NCI-H187 (cell line): ENCODE measurements around the gene CHURC1.

Source experiments
- DNase-seq, 2 experiments: peaks; one replicate each; lab custom pipeline; 2025; lab: John Stamatoyannopoulos, UW

The CHURC1 gene

GRCh38 chr14:64956697-64957406 is 42.6 kb downstream of the CHURC1 start:
- DNase-seq, result no peak

- no peak for DNase-seq
Measured at GRCh38 chr14:64958201-64958600, 43.9 kb downstream of the CHURC1 start.

- DNase-seq, result no peak
Measured at GRCh38 chr14:64958743-64959142, 44.5 kb downstream of the CHURC1 start.

GRCh38 chr14:64960762-64961276 is 46.6 kb downstream of the CHURC1 start:
- DNase-seq, result no peak

- DNase-seq, result no peak
Measured at GRCh38 chr14:64963611-64964010, 49.4 kb downstream of the CHURC1 start.

GRCh38 chr14:64965356-64966000 is 51.2 kb downstream of the CHURC1 start:
- DNase-seq, result no peak

- DNase-seq, result no peak
Measured at GRCh38 chr14:64966976-64967375, 52.7 kb downstream of the CHURC1 start.

- DNase-seq, result no peak
Measured at GRCh38 chr14:64968167-64968566, 53.9 kb downstream of the CHURC1 start.

GRCh38 chr14:64968651-64969050 is 54.4 kb downstream of the CHURC1 start:
- no peak for DNase-seq

- DNase-seq, result no peak
Measured at GRCh38 chr14:64970041-64970440, 55.8 kb downstream of the CHURC1 start.

- no peak for DNase-seq
Measured at GRCh38 chr14:64970776-64971477, 56.7 kb downstream of the CHURC1 start.

- DNase-seq, result no peak
Measured at GRCh38 chr14:64971491-64971942, 57.3 kb downstream of the CHURC1 start.

GRCh38 chr14:64971943-64972791 is 57.9 kb downstream of the CHURC1 start, which contains the start of gene RAB15:
RAB15 (minus strand) TSS chr14:64972336; CDS start chr14:64972076, 260 bp downstream.
- DNase-seq, result peak in 1 of 2 experiments; percentile 35

GRCh38 chr14:64973026-64973442 is 58.8 kb downstream of the CHURC1 start:
- DNase-seq, result no peak

GRCh38 chr14:64973826-64974225 is 59.6 kb downstream of the CHURC1 start:
- no peak for DNase-seq

- DNase-seq, result no peak
Measured at GRCh38 chr14:64974563-64974962, 60.3 kb downstream of the CHURC1 start.

- peak; percentile 66 to 67 for DNase-seq
Measured at GRCh38 chr14:64979336-64980074, 65.2 kb downstream of the CHURC1 start.

- peak in 1 of 2 experiments; percentile 22 for DNase-seq
Measured at GRCh38 chr14:64983439-64984310, 69.4 kb downstream of the CHURC1 start.
